B cell (primary cell): ENCODE results near the gene PCBP3. TPM values are rescaled to one million over a fixed set of nuclear protein-coding genes. Genes with fewer than 3 reads are reported as not detected.
"Not testable (repeated sequence)": the region's sequence is repeated elsewhere in the genome, so short reads cannot be mapped to it uniquely, and the experiment has no call there.

Source experiments
- ATAC-seq: fragments of 200-7000 bp; cut with Tn5 transposase; one replicate; pipeline ENCODE4 v1.10.0; 2021; ENCODE audit warnings: low read depth, mild to moderate bottlenecking, moderate number of reproducible peaks, moderate library complexity
- CTCF ChIA-PET: fragments of 350-600 bp; sonication (Branson Sonifier 250); formaldehyde crosslinking; loops from one replicate; lab custom pipeline; 2021; ENCODE audit warnings: antibody characterized with exemption, inconsistent platforms; lab: Charles Lee
- POLR2A ChIA-PET: fragments of 350-600 bp; sonication (Branson Sonifier 250); formaldehyde crosslinking; loops from one replicate; lab custom pipeline; 2021; ENCODE audit warnings: antibody characterized with exemption; lab: Charles Lee
- DNase-seq: peaks from one replicate; pipeline ENCODE4 v3.0.0; 2013
- H2AFZ ChIP-seq: 2 replicates; pipeline ENCODE4 v1.6.1; 2012; ENCODE audit warnings: mild to moderate bottlenecking, low read depth, low read length; ENCODE audit not compliant: insufficient read depth, poor library complexity, severe bottlenecking
- H3K27ac ChIP-seq, 2 donors: 1 replicate in 1 of 2; 2 replicates in 1 of 2; pipeline ENCODE4 v1.5.1; 2012 to 2013; ENCODE audit warnings: low read length in 2 of 2, mild to moderate bottlenecking in 2 of 2, moderate library complexity in 1 of 2
- H3K27me3 ChIP-seq, 4 experiments: fragments of 200-600 bp in 1 of 4; sonication (generic) in 1 of 4; replicated peaks in 1 of 4; 1 replicate in 2 of 4; 2 replicates in 2 of 4; pipeline versions ENCODE4 v1.6.1 to v1.7.0; 2013 to 2016; ENCODE audit warnings: low read length in 3 of 4, mild to moderate bottlenecking in 2 of 4, mixed read lengths in 1 of 4, moderate library complexity in 1 of 4; ENCODE audit not compliant: insufficient read depth in 4 of 4, control insufficient read depth in 3 of 4; ENCODE audit errors: control extremely low read depth in 1 of 4
- H3K36me3 ChIP-seq, 2 experiments: replicated peaks in 1 of 2; 1 replicate in 1 of 2; 2 replicates in 1 of 2; pipeline versions ENCODE4 v1.6.1 to v1.7.1; 2013; ENCODE audit warnings: low read length in 1 of 2; ENCODE audit not compliant: insufficient read depth in 2 of 2, control insufficient read depth in 1 of 2; ENCODE audit errors: control extremely low read depth in 1 of 2, extremely low read depth in 1 of 2
- H3K4me1 ChIP-seq, 2 donors: fragments of 200-600 bp in 1 of 2; sonication (generic) in 1 of 2; 1 replicate in 1 of 2; 2 replicates in 1 of 2; pipeline versions ENCODE4 v1.5.1 to v1.6.1; 2013 to 2017; ENCODE audit warnings: low read length in 2 of 2; ENCODE audit not compliant: control insufficient read depth in 2 of 2, insufficient read depth in 2 of 2
- H3K4me2 ChIP-seq: replicated peaks from 2 replicates; pipeline ENCODE3; 2012; ENCODE audit warnings: mild to moderate bottlenecking, low read depth, low read length; ENCODE audit not compliant: poor library complexity, severe bottlenecking
- H3K4me3 ChIP-seq, 5 experiments: fragments of 200-600 bp in 1 of 5; sonication (generic) in 1 of 5; 1 replicate in 3 of 5; 2 replicates in 2 of 5; pipeline versions ENCODE4 v1.5.1 to v1.7.0; 2011 to 2016; ENCODE audit warnings: low read length in 4 of 5, mild to moderate bottlenecking in 4 of 5, low read depth in 2 of 5, control low read depth in 1 of 5, moderate library complexity in 1 of 5; ENCODE audit not compliant: insufficient read depth in 1 of 5; ENCODE audit errors: control extremely low read depth in 1 of 5, extremely low read depth in 1 of 5
- H3K79me2 ChIP-seq: fragments of 200-600 bp; sonication (generic); one replicate; pipeline ENCODE4 v1.6.0; 2016; ENCODE audit warnings: low read length; ENCODE audit not compliant: control insufficient read depth, insufficient read depth
- H3K9ac ChIP-seq: fragments of 200-600 bp; sonication (generic); 2 replicates; pipeline ENCODE4 v1.6.1; 2017; ENCODE audit warnings: mild to moderate bottlenecking, low read length, moderate library complexity
- H3K9me3 ChIP-seq, 3 donors: one replicate each; pipeline versions ENCODE4 v1.6.1 to v1.7.1; 2013; ENCODE audit warnings: low read length in 2 of 3; ENCODE audit not compliant: control insufficient read depth in 2 of 3, insufficient read depth in 1 of 3; ENCODE audit errors: control extremely low read depth in 1 of 3
- H4K20me1 ChIP-seq: 2 replicates; pipeline ENCODE4 v1.6.0; 2012; ENCODE audit warnings: mild to moderate bottlenecking, low read length; ENCODE audit not compliant: insufficient read depth, control insufficient read depth, poor library complexity, severe bottlenecking
- H3K27ac Mint-ChIP-seq: one replicate; pipeline ENCODE4 v1.8.0; 2021; ENCODE audit warnings: mixed read lengths
- H3K27me3 Mint-ChIP-seq: one replicate; pipeline ENCODE4 v1.8.0; 2021; ENCODE audit warnings: mixed read lengths
- H3K4me1 Mint-ChIP-seq: one replicate; pipeline ENCODE4 v1.8.0; 2021; ENCODE audit warnings: mixed read lengths
- H3K4me3 Mint-ChIP-seq: one replicate; pipeline ENCODE4 v1.8.0; 2021; ENCODE audit warnings: mixed read lengths
- H3K9me3 Mint-ChIP-seq: one replicate; pipeline ENCODE4 v1.8.0; 2022; ENCODE audit warnings: mixed read lengths; ENCODE audit not compliant: insufficient read depth
- EZH2 ChIP-seq: IDR thresholded peaks from 2 replicates; pipeline ENCODE4 v1.6.1; 2012; ENCODE audit warnings: borderline replicate concordance, low read depth, mild to moderate bottlenecking, moderate library complexity, low read length; ENCODE audit not compliant: insufficient read depth, poor library complexity, severe bottlenecking
- WGBS: methylation state at CpG from one replicate; pipeline ENCODE4 v1.1.5; 2013; ENCODE audit warnings: missing lambda C conversion rate; ENCODE audit not compliant: insufficient coverage; 5-methylcytosine and 5-hydroxymethylcytosine counted together
- intact Hi-C: fragments of 100-400 bp; cut with micrococcal nuclease; formaldehyde crosslinking; loops from one replicate; pipeline ENCODE4 v1.10.0; 2022
- polyA plus RNA-seq: library from polyadenylated mRNA; depleted of rRNA; stranded (reverse); fragments of >200 nt; gene quantifications from 2 replicates; pipeline ENCODE4 v1.2.3, GENCODE V29; 2012
- total RNA-seq, 2 donors: library from RNA; stranded (reverse); fragments of 120-200 nt in 1 of 2; gene quantifications; 1 replicate in 1 of 2; 2 replicates in 1 of 2; pipeline versions ENCODE4 v1.2.3 to v1.2.4, GENCODE V29; 2013 to 2022
- TF ChIP-seq, protein P1 (sequence below): fragments of 200-600 bp; IDR thresholded peaks from one replicate; pipeline ENCODE4 v1.8.0; 2022; ENCODE audit warnings: antibody characterized with exemption, mild to moderate bottlenecking

The PCBP3 gene
- total and polyA plus RNA-seq, 2 donors (not counting 1 experiment from before 2014, with no cell fraction given): 0.45 to 2.7 TPM

DNA sequence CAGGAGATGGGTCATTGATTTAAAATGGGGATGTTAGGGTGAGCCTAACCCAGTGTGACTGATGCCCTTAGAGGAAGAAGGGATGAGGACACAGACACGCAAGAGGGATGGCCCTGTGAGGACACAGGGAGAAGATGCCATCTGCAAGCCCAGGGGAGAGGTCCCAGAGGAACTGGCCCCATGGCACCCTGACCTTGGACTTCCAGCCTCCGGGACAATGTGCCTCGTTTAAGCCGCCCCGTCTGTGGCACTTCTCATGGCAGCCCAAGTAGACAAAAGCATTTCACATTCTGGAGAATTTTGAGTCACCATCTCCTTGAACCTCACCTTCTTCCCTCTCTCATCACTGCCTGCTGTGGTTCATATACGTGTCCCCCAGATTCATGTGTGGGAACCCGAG lies 20.1 kb upstream of the PCBP3 start:
- TF ChIP-seq, protein P1, sequence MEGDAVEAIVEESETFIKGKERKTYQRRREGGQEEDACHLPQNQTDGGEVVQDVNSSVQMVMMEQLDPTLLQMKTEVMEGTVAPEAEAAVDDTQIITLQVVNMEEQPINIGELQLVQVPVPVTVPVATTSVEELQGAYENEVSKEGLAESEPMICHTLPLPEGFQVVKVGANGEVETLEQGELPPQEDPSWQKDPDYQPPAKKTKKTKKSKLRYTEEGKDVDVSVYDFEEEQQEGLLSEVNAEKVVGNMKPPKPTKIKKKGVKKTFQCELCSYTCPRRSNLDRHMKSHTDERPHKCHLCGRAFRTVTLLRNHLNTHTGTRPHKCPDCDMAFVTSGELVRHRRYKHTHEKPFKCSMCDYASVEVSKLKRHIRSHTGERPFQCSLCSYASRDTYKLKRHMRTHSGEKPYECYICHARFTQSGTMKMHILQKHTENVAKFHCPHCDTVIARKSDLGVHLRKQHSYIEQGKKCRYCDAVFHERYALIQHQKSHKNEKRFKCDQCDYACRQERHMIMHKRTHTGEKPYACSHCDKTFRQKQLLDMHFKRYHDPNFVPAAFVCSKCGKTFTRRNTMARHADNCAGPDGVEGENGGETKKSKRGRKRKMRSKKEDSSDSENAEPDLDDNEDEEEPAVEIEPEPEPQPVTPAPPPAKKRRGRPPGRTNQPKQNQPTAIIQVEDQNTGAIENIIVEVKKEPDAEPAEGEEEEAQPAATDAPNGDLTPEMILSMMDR: no peak
- TF ChIP-seq EZH2: no peak
- POLR2A ChIA-PET: no interaction called here
- peaks cover 0 to 9% (median 0%) of the 10 kb centered on the region in 4 experiments for H3K27me3 ChIP-seq
- H3K79me2 ChIP-seq: no peaks in the 10 kb centered on the region
- no peaks in the 10 kb centered on the region for H3K36me3 ChIP-seq
- H3K27ac ChIP-seq: no peak overlapping the region
- intact Hi-C loops: no loop called here
- H3K9me3 ChIP-seq: peaks cover 0 to 8% (median 0%) of the 10 kb centered on the region in 3 donors
- no peak overlapping the region for H3K4me3 ChIP-seq
- no peak overlapping the region for H2AFZ ChIP-seq
- H4K20me1 ChIP-seq: no peaks in the 10 kb centered on the region
- H3K9ac ChIP-seq: no peak overlapping the region
- peaks cover 2% of the 10 kb centered on the region for H3K4me1 Mint-ChIP-seq
- DNase-seq (no peak), ATAC-seq (no peak)
- H3K4me2 ChIP-seq: no peak overlapping the region
- no peaks in the 10 kb centered on the region for H3K9me3 Mint-ChIP-seq
- H3K4me3 Mint-ChIP-seq: no peak overlapping the region
- WGBS: 88% methylated on average over 7 of the region's 7 CpGs
- no peaks in the 10 kb centered on the region for H3K4me1 ChIP-seq
- H3K27me3 Mint-ChIP-seq: peaks cover 6% of the 10 kb centered on the region
- H3K27ac Mint-ChIP-seq: no peak overlapping the region
- CTCF ChIA-PET: no interaction called here

DNA sequence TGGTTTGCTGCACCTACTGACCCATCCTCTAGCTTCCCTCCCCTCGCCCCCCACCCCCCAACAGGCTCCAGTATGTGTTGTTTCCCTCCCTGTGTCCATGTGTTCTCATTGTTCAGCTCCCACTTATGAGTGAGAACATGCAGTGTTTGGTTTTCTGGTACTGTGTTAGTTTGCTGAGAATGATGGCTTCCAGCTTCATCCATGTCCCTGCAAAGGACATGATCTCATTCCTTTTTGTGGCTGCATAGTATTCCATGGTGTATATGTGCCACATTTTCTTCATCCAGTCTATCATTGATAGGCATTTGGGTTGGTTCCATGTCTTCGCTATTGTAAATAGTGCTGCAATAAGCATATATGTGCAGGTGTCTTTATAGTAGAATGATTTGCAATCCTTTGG lies 17.4 kb upstream of the PCBP3 start:
- no CpG with 5 or more reads among the region's 2 CpGs for WGBS
- H3K4me3 Mint-ChIP-seq, H3K4me2 ChIP-seq, H3K79me2 ChIP-seq, H3K27me3 ChIP-seq, ATAC-seq, POLR2A ChIA-PET, H3K27ac Mint-ChIP-seq, H3K4me1 Mint-ChIP-seq, H3K4me3 ChIP-seq, H3K36me3 ChIP-seq, H3K27ac ChIP-seq, H3K9me3 ChIP-seq, H3K9me3 Mint-ChIP-seq, H4K20me1 ChIP-seq, DNase-seq, H2AFZ ChIP-seq, H3K27me3 Mint-ChIP-seq, CTCF ChIA-PET, H3K9ac ChIP-seq, H3K4me1 ChIP-seq, intact Hi-C loops: not testable (repeated sequence)
